ENCODE results near the gene C16orf46. TPM values are rescaled to one million over a fixed set of nuclear protein-coding genes. Genes with fewer than 3 reads are reported as not detected.

Gene C16orf46
- total RNA-seq, 4 donors from 2014 or later: 3.1 to 14.2 (median 9.7) TPM

DNA sequence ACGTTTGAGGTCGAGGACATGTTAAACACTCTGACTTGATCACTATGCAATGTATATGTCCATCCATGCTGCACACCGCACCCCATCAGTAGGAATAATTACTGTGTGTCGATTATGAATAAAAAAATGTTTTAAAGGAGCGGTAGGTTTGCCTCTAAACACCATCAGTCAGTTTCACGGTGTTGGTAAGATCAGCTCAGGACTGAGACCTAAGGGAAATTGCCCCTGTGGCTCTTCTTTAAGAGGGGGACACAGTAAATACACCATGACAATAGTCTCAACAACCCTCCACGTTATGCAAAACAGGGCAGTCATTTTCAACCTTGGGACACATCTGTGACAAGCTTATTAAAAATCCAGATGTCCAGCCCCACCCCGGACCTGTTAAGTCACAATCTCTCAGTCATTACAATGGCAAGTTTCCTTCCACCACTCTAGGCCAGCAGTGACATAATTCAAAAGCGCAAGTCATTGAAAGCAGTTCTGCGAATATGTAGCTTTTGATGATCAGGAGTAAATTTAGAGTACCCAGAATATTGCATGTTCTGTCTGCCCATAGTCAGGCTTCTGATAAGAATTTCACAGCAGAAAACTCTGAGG lies 40.2 kb downstream of the C16orf46 start:
- 24 to 27% methylated on average over 10 of the region's 10 CpGs for WGBS, 2 donors
- intact Hi-C loops (cut with DNase I): loop anchor here (10.0 kb wide), 1 partner anchor 148 kb away; no protein-coding TSS in a partner anchor
- H3K27ac ChIP-seq: peak overlapping the region in 1 of 3 donors; percentile 28

DNA sequence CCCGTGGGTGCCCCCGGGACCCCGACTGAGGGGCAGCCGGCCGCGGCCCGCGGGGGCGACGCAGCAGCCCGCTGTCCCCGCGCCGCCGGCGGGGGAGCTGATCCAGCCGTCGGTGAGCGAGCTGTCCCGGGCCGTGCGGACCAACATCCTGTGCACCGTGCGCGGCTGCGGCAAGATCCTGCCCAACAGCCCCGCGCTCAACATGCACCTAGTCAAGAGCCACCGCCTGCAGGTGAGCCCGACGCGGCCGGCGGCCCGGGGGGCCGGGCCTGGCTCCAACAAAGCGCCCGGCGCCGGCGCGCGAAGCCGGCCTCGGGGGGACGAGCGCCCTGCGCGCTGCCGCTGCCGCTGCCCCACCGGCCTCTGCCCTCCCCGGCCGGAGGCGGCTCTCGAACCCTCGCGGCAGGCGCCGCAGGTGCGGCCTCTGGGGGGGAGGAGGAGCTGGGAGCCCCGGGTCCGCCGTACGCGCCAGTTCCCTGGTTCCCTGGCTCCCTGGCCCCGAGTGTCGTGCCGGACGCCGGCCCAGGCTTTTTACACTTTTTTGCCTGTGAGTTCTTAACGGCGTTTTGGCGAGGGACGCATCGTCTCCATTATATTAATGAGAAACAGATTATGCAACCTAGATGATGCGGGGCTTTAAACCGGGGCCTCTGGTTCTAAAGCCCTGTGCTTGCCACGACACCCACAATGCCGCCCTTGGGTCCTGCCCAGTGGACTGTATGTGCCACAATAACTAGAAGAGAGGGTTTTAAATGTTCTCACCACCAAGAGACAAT lies 40.9 kb downstream of the C16orf46 start:
- H3K27ac ChIP-seq: peak overlapping the region in 2 of 3 donors; percentile 28 to 51
- no peaks in the 10 kb centered on the region for H3K27me3 ChIP-seq
- intact Hi-C loops (cut with DNase I): loop anchor here (10.0 kb wide), 1 partner anchor 149 kb away; no protein-coding TSS in a partner anchor
- peak; percentile 27 to 50 for DNase-seq
- H3K4me3 ChIP-seq (replicated peaks in 1 of 3): peak overlapping the region; percentile 38 to 64 (median 59)
- WGBS, 2 donors: 0 to 2% methylated on average over 9 to 26 of the region's 80 CpGs
- TF ChIP-seq POLR2A (IDR thresholded peaks at IDR 0.05): no peak
- TF ChIP-seq, protein P1, sequence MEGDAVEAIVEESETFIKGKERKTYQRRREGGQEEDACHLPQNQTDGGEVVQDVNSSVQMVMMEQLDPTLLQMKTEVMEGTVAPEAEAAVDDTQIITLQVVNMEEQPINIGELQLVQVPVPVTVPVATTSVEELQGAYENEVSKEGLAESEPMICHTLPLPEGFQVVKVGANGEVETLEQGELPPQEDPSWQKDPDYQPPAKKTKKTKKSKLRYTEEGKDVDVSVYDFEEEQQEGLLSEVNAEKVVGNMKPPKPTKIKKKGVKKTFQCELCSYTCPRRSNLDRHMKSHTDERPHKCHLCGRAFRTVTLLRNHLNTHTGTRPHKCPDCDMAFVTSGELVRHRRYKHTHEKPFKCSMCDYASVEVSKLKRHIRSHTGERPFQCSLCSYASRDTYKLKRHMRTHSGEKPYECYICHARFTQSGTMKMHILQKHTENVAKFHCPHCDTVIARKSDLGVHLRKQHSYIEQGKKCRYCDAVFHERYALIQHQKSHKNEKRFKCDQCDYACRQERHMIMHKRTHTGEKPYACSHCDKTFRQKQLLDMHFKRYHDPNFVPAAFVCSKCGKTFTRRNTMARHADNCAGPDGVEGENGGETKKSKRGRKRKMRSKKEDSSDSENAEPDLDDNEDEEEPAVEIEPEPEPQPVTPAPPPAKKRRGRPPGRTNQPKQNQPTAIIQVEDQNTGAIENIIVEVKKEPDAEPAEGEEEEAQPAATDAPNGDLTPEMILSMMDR (IDR thresholded peaks at IDR 0.05): no peak
- peaks cover 24 to 31% of the 10 kb centered on the region in 2 donors for H3K4me1 ChIP-seq
- no peaks in the 10 kb centered on the region for H3K36me3 ChIP-seq
- no peaks in the 10 kb centered on the region for H3K9me3 ChIP-seq

More for the DNA sequence above, 40.2 kb downstream of the C16orf46 start:
- Histone ChIP-seq H3K27me3 (no peaks in the 10 kb centered on the region), H3K36me3 (peaks cover 6% of the 10 kb centered on the region in 2 donors), H3K4me1 (peaks cover 24 to 31% of the 10 kb centered on the region in 2 donors), H3K9me3 (no peaks in the 10 kb centered on the region), H3K4me3 (replicated peaks in 1 of 3) (peak overlapping the region; percentile 38 to 64 (median 59))
- no peak for DNase-seq
- no peak for TF ChIP-seq POLR2A (IDR thresholded peaks at IDR 0.05)
- TF ChIP-seq, protein P1 (IDR thresholded peaks at IDR 0.05): no peak

DNA sequence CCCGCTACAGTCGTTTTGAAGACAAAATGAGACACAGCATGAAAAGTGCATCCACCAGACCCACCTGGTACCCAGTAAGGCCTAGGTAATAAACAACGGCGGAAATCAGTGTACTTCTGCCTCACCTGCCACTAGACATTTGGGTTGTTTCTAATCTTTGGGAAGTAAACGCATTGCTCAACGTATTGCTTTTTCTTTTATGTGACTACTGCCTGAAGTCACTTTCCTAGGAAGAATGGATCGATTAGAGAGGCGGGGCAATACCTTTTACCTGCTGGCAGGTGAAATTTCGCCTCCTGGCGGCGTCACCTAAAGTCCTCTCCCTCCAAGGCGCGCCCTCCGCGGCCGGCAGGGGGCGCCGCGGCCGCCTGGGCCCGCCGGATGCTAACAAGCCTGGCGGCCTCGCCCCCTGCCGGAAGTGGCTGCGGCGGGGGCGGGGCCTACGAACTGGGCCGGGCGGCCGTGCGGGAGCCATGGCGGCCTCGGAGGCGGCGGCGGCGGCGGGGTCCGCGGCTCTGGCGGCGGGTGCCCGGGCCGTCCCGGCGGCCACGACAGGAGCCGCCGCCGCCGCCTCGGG lies 41.6 kb downstream of the C16orf46 start, which contains the start of gene ATMIN:
ATMIN (plus strand) TSS at position 445 of the 577 bp plus-strand sequence; CDS start at position 474, 29 bp downstream.
- no peaks in the 10 kb centered on the region for H3K27me3 ChIP-seq
- TF ChIP-seq, protein P1 (IDR thresholded peaks at IDR 0.05): peak; percentile 86 to 99 (median 94)
- TF ChIP-seq POLR2A (IDR thresholded peaks at IDR 0.05): peak; percentile 23 to 90
- intact Hi-C loops (cut with DNase I): loop anchor here (10.0 kb wide), 1 partner anchor 149 kb away; no protein-coding TSS in a partner anchor
- H3K36me3 ChIP-seq: no peaks in the 10 kb centered on the region
- peaks cover 24 to 31% of the 10 kb centered on the region in 2 donors for H3K4me1 ChIP-seq
- DNase-seq: peak; percentile 86 to 89
- H3K27ac ChIP-seq: peak within 1 kb of the TSS in 2 of 3 donors; percentile 28 to 51
- no peaks in the 10 kb centered on the region for H3K9me3 ChIP-seq
- H3K4me3 ChIP-seq (replicated peaks in 1 of 3): peak within 1 kb of the TSS; percentile 38 to 64 (median 59)
- WGBS, 2 donors: 20 to 35% methylated on average over 8 to 11 of the region's 54 CpGs

DNA sequence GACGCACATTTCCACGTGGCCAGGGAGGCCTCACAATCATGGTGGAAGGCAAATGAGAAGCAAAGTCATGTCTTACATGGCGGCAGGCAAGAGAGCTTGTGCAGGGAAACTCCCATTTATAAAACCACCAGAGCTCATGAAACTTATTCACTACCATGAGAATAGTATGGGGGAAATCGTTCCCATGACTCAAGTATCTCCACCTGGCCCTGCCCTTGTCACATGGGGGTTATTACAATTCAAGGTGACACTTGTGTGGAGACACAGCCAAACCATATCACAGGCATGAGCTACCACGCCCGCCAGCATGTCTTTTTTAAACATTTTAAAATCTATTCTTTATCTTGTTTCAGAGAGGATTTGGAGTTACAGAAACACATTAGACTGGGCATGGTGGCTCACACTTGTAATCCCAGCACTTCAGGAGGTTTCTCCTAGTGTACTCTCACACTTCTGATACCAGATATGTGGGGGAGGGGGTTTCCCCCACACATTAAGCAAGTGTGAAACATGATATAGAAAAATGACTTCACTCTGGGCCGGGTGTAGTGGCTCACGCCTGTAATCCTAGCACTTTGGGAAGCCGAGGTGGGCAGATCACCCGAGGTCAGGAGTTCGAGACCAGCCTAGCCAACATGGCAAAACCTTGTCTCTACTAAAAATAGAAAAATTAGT lies 47.0 kb downstream of the C16orf46 start:
- H3K4me3 ChIP-seq (replicated peaks in 1 of 3): no peak overlapping the region
- H3K4me1 ChIP-seq: no peaks in the 10 kb centered on the region
- no peak for TF ChIP-seq POLR2A (IDR thresholded peaks at IDR 0.05)
- TF ChIP-seq, protein P1 (IDR thresholded peaks at IDR 0.05): no peak
- WGBS, 2 donors: 91 to 96% methylated on average over 11 of the region's 11 CpGs
- no peak overlapping the region for H3K27ac ChIP-seq
- no peaks in the 10 kb centered on the region for H3K27me3 ChIP-seq
- no peak for DNase-seq
- no peaks in the 10 kb centered on the region for H3K9me3 ChIP-seq
- intact Hi-C loops (cut with DNase I): loop anchor here (5.0 to 10.0 kb wide), 2 partner anchors 47 to 155 kb away; partner anchors contain the start of gene C16orf46
- no peaks in the 10 kb centered on the region for H3K36me3 ChIP-seq
